NCI-H1417 treated with DMSO at 0.1 percent for 48 hours (cell line): Measurements from ENCODE around the gene UNC13C.

Experiments used
- DNase-seq: peaks from one replicate; lab custom pipeline; 2025; lab: John Stamatoyannopoulos, UW

The UNC13C gene

GRCh38 chr15:54568381-54568780 is 590.1 kb downstream of the UNC13C start:
- DNase-seq = no peak

DNA sequence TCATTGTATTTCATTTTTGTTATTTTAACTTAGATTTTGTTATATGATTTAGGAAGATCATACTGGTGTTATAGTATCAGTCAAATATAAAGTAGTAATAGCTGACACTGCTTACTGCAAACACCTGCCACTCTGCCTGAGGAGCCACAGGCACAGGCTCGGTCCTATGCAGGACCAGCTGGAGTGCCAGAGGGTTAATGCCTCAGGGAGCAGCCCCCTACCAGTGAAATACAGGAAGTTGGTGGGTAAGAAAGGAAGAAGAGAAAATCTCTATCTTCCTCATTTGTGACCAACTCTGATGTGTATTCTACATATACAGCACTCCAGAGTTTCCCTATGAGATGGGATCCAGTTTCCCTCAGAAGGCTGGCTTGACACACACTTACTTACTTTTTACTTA is 593.3 kb downstream of the UNC13C start:
- DNase-seq = no peak

- no peak for DNase-seq
Measured at GRCh38 chr15:54575586-54575985, 597.3 kb downstream of the UNC13C start.

DNA sequence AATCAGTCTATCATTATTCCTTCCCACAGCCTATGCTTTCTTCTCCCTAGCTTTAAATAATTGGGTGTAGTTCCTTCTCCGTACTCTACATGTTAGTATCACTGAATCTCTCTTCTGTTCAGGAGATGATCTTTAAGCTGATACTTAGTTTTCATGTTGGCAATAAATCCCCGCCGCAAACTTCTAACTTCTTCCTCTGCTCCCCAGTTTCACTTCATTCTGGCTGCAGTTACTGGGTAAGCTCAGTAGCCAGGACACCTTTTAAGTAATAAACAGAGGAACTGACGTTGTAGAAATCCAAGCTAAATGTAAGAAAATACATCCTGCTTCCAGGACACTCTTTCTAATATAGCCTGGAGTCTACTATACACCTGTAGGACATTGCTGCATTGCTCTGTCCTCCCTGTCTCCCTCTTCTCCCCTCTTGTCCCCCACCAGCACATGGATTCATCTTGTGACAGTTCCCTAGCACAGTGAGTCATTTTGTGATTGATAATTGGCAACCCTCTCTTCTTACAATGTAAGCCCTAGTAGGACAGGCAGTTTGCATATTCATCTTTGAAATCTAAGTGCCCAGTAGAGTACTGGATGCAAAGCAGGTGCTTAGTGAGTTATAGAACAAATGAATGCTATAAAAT is 598.2 kb downstream of the UNC13C start:
- no peak for DNase-seq

DNA sequence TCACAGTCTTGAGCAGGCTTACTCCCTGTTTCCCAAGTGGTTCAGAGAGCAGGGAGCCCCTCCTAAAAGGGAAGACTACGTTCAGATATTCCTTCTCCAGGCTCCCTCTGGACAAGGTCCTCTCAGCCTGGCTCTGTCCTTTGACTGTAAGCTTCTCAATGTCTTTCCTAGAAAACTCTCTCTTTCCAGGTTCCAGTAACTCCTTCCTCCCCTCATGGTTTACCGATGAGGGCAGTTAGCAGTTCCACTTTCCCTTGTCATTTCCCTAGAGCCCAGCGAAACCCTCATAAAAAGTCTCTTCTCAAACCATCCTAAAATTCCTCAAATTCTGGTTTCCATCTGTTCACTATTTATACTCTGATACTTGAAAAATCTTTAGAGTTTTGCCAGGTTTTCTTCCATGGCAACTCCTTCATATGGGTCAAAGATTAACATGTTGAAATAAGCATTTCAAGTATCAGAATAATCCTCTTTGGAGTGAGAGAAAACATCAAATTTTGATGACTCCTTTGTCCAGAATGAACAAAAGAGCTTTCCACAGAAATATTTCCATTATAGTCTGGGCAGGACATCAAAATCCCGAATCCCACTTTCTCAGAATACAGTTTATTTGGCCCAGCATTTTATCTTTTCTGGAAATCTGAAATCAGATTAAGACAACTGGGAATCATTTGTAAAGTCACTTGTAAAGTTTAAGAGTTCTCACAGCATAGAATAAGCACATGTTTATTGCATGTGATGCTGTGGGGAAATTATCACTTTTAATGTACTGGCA is 599.4 kb downstream of the UNC13C start:
- DNase-seq = no peak

GRCh38 chr15:54579855-54580254 is 601.6 kb downstream of the UNC13C start:
- no peak for DNase-seq

GRCh38 chr15:54580643-54581042 is 602.4 kb downstream of the UNC13C start:
- no peak for DNase-seq

GRCh38 chr15:54582863-54583643 is 604.8 kb downstream of the UNC13C start:
- DNase-seq = no peak

DNA sequence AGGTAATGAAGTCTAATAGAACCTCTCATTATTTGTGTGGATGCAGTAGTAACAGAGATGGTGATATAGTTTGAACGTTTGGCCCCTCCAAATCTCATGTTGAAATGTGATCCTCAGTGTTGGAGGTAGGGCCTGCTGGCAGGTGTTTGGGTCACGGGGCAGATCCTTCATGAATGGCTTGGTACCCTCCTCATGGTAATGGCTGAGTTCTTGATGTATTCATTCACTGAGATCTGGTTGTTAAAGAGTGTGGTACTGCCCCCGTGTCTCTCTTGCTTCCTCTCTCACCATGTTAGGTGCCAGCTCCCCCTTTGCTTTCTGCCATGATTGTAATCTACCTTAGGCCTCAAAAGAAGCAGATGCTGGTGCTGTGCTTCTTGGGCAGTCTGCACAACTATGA is 606.8 kb downstream of the UNC13C start:
- DNase-seq = no peak

DNA sequence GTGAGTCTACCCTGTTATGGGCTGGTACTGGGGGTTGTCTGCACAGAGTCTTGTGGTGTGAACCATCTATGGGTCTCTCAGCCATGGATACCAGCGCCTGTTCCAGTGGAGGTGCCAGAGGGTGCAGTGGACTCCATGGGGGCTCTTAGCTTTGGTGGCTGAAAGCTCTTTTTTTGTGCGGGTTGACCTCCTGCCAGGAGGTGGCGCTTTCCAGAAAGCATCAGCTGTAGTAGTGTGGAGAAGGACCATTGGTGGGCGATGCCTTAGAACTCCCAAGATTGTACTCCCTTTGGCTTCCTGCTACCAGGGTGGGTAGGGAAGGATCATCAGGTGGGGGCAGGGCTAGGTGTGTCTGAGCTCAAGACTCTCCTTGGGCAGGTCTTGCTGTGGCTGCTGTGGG is 615.9 kb downstream of the UNC13C start:
- DNase-seq = no peak

- no peak for DNase-seq
Measured at GRCh38 chr15:54599386-54599785, 621.1 kb downstream of the UNC13C start.

DNA sequence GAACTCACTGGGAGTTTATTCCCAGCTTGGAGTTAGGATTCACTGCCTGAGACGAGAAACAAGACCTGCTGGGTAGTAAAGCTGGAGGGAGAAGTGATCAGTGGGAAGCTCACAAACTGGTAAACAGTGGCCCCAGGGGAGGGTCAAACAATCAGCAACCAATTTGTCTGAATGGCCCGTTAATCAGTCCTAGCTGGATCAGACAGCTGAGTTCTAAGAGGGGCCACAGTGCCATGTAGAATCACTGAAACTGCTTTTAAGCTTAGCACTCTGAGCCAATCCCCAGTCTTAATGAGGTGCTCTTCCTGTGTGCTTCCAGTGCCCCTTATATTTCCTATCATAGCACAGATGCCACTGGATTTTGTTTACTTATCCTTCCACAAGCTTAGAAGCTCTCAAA is 626.8 kb downstream of the UNC13C start:
- DNase-seq = no peak

- DNase-seq = no peak
Measured at GRCh38 chr15:54605556-54605955, 627.3 kb downstream of the UNC13C start.

GRCh38 chr15:54608876-54609835 is 630.9 kb downstream of the UNC13C start:
- no peak for DNase-seq

DNA sequence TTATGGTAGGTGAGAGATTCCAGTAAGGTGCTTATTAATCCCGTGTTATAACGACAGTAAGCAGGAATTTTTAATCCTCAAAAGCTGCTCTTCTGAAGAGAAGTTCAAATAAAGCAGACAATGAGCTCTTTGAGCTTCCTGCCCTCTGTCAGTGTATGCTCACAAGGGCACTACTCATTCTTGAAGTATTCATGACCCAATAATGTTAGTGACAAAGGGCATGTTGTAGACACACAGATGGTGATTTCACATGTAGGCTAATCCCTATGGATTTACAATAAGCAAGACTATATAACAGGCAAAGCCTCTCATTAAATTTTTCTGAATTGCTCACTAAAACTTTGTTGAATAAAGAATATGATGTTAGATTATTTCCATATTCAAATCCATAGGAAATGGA is 639.9 kb downstream of the UNC13C start:
- no peak for DNase-seq

DNA sequence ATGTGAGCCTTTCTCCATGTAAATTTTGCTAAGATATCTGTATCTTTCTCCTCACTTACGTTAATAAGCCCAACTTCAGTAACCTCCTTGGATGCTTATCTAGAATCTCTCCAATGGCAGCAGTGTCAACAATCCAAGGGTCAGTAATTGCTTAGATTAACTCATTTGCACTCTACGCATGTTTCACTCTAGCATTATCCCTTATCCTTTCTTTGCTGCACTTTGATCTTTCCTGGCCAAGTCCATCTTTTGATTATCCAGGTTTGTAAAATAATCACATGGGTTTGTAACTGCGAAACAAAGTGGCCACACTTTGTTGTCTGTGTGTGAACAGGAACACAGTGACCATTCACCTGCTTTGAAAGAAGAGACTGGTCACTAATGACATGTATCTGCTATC is 640.9 kb downstream of the UNC13C start:
- DNase-seq = no peak

DNA sequence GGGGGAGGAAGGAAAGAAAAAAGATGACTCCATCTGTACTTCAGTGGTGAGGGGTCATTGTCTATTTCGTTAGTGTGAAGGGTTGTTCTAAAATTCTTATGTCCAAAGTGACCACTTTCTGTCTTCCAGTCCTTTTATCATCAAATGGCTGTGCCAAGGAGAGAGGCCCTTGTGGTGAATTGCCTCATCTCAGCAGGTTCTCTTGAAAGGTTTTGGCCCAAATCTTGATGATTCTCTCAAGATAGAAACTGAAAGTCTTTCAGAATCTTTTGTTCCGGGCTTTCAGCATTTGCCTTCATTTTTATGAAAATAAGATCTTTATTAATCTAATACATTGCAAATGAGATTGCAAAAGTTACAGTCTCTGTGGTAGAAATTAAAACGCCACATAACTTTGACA is 642.7 kb downstream of the UNC13C start:
- DNase-seq = no peak

GRCh38 chr15:54636147-54636546 is 657.9 kb downstream of the UNC13C start:
- no peak for DNase-seq

DNA sequence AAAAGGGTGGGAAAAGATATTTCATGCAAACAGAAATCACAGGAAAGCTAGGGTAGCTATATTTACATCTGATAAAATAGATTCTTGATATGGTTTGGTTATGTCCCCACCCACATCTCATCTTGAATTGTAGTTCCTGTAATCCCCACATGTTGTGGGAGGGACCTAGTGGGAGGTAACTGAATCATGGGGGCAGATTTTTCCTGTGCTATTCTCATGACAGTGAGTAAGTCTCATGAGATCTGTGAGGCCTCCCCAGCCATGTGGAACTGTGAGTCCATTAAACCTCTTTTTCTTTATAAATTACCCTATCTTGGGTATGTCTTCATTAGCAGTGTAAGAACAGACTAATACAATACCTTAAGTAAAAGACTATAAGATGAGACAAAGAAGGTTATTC is 660.4 kb downstream of the UNC13C start:
- DNase-seq = no peak

DNA sequence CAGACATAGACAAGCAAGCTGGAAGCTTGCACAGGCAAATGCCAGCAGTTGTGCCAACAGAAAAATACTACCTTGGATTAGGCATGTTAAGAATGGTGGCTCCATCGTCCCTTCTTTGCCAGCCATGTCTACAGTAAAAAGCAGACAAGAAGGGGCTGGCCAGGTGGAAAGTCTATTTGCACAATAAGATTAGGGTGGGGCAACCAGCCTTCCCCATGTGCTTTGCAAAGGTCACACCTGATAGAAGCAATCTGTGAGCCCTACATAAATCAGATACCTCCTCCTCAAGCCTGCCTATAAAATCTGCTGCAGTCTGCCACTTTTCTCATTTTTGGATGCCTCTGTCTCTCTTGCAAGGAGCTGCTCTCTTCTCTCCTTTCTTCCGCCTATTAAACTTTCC is 662.6 kb downstream of the UNC13C start:
- DNase-seq = no peak

- no peak for DNase-seq
Measured at GRCh38 chr15:54644796-54645195, 666.6 kb downstream of the UNC13C start.

DNA sequence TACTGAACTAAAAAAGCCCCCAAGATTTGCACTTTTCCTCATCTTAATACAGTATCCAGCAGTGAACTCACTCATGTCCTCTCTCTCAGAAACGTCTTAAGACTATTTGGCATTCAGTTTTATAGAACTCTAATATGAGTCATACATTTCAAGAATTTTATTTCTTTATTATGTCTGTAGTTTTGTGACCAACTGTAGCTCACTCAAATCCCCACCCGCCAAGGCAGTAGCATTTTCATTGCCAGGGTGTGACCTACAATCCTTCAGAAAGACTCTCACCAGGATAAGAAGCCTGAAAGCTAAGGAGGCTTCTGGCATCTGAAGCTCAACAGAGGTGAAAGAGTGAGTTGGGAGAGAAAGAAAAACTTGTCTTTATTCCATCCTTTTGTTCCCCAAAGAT is 681.4 kb downstream of the UNC13C start:
- no peak for DNase-seq
